PC-3 (cell line): ENCODE results near the gene SETBP1.

Source experiments
- CTCF ChIP-seq: fragments of 300-600 bp; sonication (generic); conservative IDR thresholded peaks from 2 replicates; pipeline ENCODE4 v1.5.1; 2017; ENCODE audit warnings: antibody characterized with exemption, low read depth, mild to moderate bottlenecking, low read length
- EZH2 ChIP-seq: fragments of 300-600 bp; sonication (generic); IDR thresholded peaks from one replicate; pipeline ENCODE4 v1.6.1; 2017; ENCODE audit warnings: antibody characterized with exemption, mild to moderate bottlenecking, low read length; ENCODE audit not compliant: unreplicated experiment

GRCh38 chr18:44924785-44925499, 244.3 kb downstream of the SETBP1 start:
- TF ChIP-seq CTCF = no peak
- TF ChIP-seq EZH2 = no peak
